HepG2 (cell line): ENCODE results near the gene TEAD1. TPM values are rescaled to one million over a fixed set of nuclear protein-coding genes. Genes with fewer than 3 reads are reported as not detected.

Source experiments
- AGO2 ChIP-seq: fragments of 200-400 bp; formaldehyde crosslinking; optimal IDR thresholded peaks from 2 replicates; pipeline ENCODE3; 2017; ENCODE audit warnings: mild to moderate bottlenecking, low read depth, low read length, moderate library complexity
- DNMT1 ChIP-seq: sonication (generic); formaldehyde crosslinking; IDR thresholded peaks from 2 replicates; pipeline ENCODE4 v1.5.1; 2020; ENCODE audit warnings: mild to moderate bottlenecking, missing genetic modification reagents
- E2F2 ChIP-seq: sonication (generic); formaldehyde crosslinking; IDR thresholded peaks from 2 replicates; pipeline ENCODE4 v1.4.0; 2020; ENCODE audit warnings: missing genetic modification reagents, borderline replicate concordance
- GATAD2A ChIP-seq: IDR thresholded peaks from 2 replicates; pipeline ENCODE4 v1.6.1; 2016
- KLF13 ChIP-seq: sonication (generic); formaldehyde crosslinking; IDR thresholded peaks from 2 replicates; pipeline ENCODE4 v1.4.0; 2020; ENCODE audit warnings: mild to moderate bottlenecking, missing genetic modification reagents
- KLF6 ChIP-seq: IDR thresholded peaks from 2 replicates; pipeline ENCODE4 v1.8.0; 2016; ENCODE audit warnings: missing biosample characterization, missing genetic modification reagents
- MTA3 ChIP-seq: sonication (generic); formaldehyde crosslinking; IDR thresholded peaks from 2 replicates; pipeline ENCODE4 v1.4.0; 2020; ENCODE audit warnings: missing genetic modification reagents
- NPAS2 ChIP-seq: sonication (generic); formaldehyde crosslinking; IDR thresholded peaks from 2 replicates; pipeline ENCODE4 v1.8.0; 2022; ENCODE audit warnings: mild to moderate bottlenecking, missing genetic modification reagents, borderline replicate concordance
- PLRG1 ChIP-seq: fragments of 450-650 bp; conservative IDR thresholded peaks from 2 replicates; pipeline ENCODE4 v1.6.1; 2016
- SP140L ChIP-seq: sonication (generic); formaldehyde crosslinking; IDR thresholded peaks from 2 replicates; pipeline ENCODE4 v1.4.0; 2020; ENCODE audit warnings: missing genetic modification reagents, borderline replicate concordance
- STAT5B ChIP-seq: sonication (generic); formaldehyde crosslinking; IDR thresholded peaks from 2 replicates; pipeline ENCODE4 v1.4.0; 2020; ENCODE audit warnings: missing genetic modification reagents
- TRAFD1 ChIP-seq: sonication (generic); formaldehyde crosslinking; IDR thresholded peaks from 2 replicates; pipeline ENCODE4 v1.5.1; 2020; ENCODE audit warnings: missing genetic modification reagents, mild to moderate bottlenecking, borderline replicate concordance
- ZFP90 ChIP-seq: sonication (generic); formaldehyde crosslinking; IDR thresholded peaks from 2 replicates; pipeline ENCODE4 v1.8.0; 2022; ENCODE audit warnings: missing genetic modification reagents, mild to moderate bottlenecking, inconsistent platforms, borderline replicate concordance
- ZNF224 ChIP-seq: sonication (generic); formaldehyde crosslinking; IDR thresholded peaks from 2 replicates; pipeline ENCODE4 v1.5.0; 2020; ENCODE audit warnings: mild to moderate bottlenecking, missing genetic modification reagents
- ZNF232 ChIP-seq: sonication (generic); formaldehyde crosslinking; IDR thresholded peaks from 2 replicates; pipeline ENCODE4 v1.4.0; 2020; ENCODE audit warnings: missing genetic modification reagents, borderline replicate concordance
- ZNF251 ChIP-seq: sonication (generic); formaldehyde crosslinking; IDR thresholded peaks from 2 replicates; pipeline ENCODE4 v1.9.0; 2021; ENCODE audit warnings: mild to moderate bottlenecking, missing genetic modification reagents
- ZNF547 ChIP-seq: sonication (generic); formaldehyde crosslinking; IDR thresholded peaks from 2 replicates; pipeline ENCODE4 v1.5.1; 2020; ENCODE audit warnings: mild to moderate bottlenecking, missing genetic modification reagents
- ZNF629 ChIP-seq: sonication (generic); formaldehyde crosslinking; conservative IDR thresholded peaks from 2 replicates; pipeline ENCODE4 v1.5.0; 2020; ENCODE audit warnings: missing genetic modification reagents
- ZNF775 ChIP-seq: sonication (generic); formaldehyde crosslinking; IDR thresholded peaks from 2 replicates; pipeline ENCODE4 v1.4.0; 2020; ENCODE audit warnings: missing genetic modification reagents, mild to moderate bottlenecking, moderate library complexity, borderline replicate concordance
- ZSCAN22 ChIP-seq: sonication (generic); formaldehyde crosslinking; IDR thresholded peaks from 2 replicates; pipeline ENCODE4 v1.4.0; 2020; ENCODE audit warnings: mild to moderate bottlenecking, missing genetic modification reagents
- polyA plus RNA-seq, 8 experiments: library from polyadenylated mRNA; depleted of rRNA in 3 of 8; stranded (reverse) in 7 of 8; unstranded in 1 of 8; fragments of >200 nt; fragmentation: Illumina TruSeq in 4 of 8; extraction: Trizol in 4 of 8; gene quantifications; 2 replicates each; pipeline versions ENCODE4 v1.2.1 to v1.2.3, GENCODE V29; 2011 to 2016; ENCODE audit warnings: low read depth in 4 of 8, missing spikeins in 1 of 8, mixed read lengths in 1 of 8; ENCODE audit not compliant: insufficient read depth in 1 of 8
- total RNA-seq, 5 experiments: library from RNA; depleted of rRNA; stranded (reverse); fragments of >200 nt; fragmentation: Illumina TruSeq; extraction: Trizol; gene quantifications; 2 replicates each; pipeline ENCODE4 v1.2.3, GENCODE V29; 2016; ENCODE audit warnings: low read depth in 1 of 5
- TF ChIP-seq, protein P1 (sequence below): sonication (generic); formaldehyde crosslinking; IDR thresholded peaks from 2 replicates; pipeline ENCODE4 v1.8.1; 2023; ENCODE audit warnings: mild to moderate bottlenecking, missing genetic modification reagents, borderline replicate concordance
- TF ChIP-seq, protein P2 (sequence below): sonication (generic); formaldehyde crosslinking; IDR thresholded peaks from 2 replicates; pipeline ENCODE4 v1.4.0; 2020; ENCODE audit warnings: missing genetic modification reagents; ENCODE audit errors: not compliant biosample characterization

The TEAD1 gene
- total and polyA plus RNA-seq, 2 of the 13 experiments (the other 11 are each of a cell fraction or from before 2014, with no cell fraction given) = 20.1 to 30.5 TPM

- TF ChIP-seq SP140L (CRISPR knock-in tag) (no peak), STAT5B (CRISPR knock-in tag) (no peak), DNMT1 (no peak), KLF6 (0 out of 2 replicates have a peak, but pooled peaks have one; percentile 33), ZNF232 (CRISPR knock-in tag) (no peak), ZNF251 (CRISPR knock-in tag) (no peak), ZNF547 (CRISPR knock-in tag) (no peak), PLRG1 (no peak), ZNF629 (CRISPR knock-in tag) (no peak), TRAFD1 (CRISPR knock-in tag) (no peak), ZNF775 (CRISPR knock-in tag) (no peak), NPAS2 (CRISPR knock-in tag) (no peak), ZSCAN22 (CRISPR knock-in tag) (no peak), ZNF224 (no peak), AGO2 (no peak), ZFP90 (CRISPR knock-in tag) (no peak), MTA3 (CRISPR knock-in tag) (no peak), KLF13 (CRISPR knock-in tag) (no peak), E2F2 (no peak), GATAD2A (peak; percentile 81)
- TF ChIP-seq, protein P1, sequence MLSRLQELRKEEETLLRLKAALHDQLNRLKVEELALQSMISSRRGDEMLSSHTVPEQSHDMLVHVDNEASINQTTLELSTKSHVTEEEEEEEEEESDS (CRISPR knock-in tag) = no peak
- TF ChIP-seq, protein P2, sequence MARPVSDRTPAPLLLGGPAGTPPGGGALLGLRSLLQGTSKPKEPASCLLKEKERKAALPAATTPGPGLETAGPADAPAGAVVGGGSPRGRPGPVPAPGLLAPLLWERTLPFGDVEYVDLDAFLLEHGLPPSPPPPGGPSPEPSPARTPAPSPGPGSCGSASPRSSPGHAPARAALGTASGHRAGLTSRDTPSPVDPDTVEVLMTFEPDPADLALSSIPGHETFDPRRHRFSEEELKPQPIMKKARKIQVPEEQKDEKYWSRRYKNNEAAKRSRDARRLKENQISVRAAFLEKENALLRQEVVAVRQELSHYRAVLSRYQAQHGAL (CRISPR knock-in tag) = no peak
Measured at GRCh38 chr11:12692229-12693075, 18.2 kb downstream of the TEAD1 start (continued).
